ENCODE measurements around the gene EIF4E2. TPM values are rescaled to one million over a fixed set of nuclear protein-coding genes. Genes with fewer than 3 reads are reported as not detected.

Gene EIF4E2
- total and polyA plus RNA-seq, 10 donors = 29.3 to 61.1 (median 45.5) TPM

DNA sequence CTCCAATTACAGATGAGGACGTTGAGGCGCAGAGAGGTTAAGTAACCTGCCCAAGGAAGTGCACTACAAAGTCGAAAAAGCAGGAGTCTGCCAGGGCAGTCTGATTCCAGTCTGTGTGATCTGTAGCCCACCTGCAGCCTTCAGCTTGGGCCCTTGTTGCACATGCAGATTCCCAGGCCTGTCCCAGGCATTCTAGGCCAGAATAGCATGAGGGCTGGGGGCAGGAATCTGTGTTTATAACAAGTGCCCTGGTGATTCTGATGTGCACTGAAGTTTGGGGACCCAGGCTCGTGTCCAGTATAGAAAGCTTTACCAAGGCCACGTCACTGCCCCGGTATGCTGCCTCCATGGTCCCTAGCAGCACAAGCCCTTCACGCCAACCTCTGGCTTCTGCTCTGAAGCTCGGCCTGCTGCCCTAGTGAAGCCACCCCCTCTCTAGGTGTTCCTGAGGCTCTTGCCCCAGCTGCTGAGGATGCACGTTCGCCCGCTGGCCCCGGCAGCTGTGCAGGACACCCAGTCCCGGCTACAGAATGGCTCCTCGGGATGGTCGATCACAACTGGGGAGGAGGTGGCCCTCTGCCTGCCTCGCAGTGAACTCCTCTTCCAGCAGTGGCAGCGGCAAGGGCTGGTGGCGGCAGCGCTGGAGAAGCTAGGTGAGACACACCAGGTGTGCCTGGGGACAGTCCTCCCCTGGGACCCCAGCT, 6.4 kb upstream of the EIF4E2 start:
- intact Hi-C loops (cut with DNase I; ENCODE audit: low total_unique reads) = no loop called here
- peaks cover 0 to 39% (median 0%) of the 10 kb centered on the region in 6 donors for H3K36me3 ChIP-seq
- DNase-seq = peak; percentile 76
- H3K4me1 ChIP-seq = peaks cover under 1 to 59% (median 29%) of the 10 kb centered on the region in 6 donors
- H3K27me3 ChIP-seq (replicated peaks in 1 of 7) = peaks cover 0 to 11% (median 0%) of the 10 kb centered on the region in 7 donors
- peak in 1 of 3 donors; percentile 28 for TF ChIP-seq POLR2AphosphoS5 (IDR thresholded peaks at IDR 0.05)
- TF ChIP-seq, protein P1, sequence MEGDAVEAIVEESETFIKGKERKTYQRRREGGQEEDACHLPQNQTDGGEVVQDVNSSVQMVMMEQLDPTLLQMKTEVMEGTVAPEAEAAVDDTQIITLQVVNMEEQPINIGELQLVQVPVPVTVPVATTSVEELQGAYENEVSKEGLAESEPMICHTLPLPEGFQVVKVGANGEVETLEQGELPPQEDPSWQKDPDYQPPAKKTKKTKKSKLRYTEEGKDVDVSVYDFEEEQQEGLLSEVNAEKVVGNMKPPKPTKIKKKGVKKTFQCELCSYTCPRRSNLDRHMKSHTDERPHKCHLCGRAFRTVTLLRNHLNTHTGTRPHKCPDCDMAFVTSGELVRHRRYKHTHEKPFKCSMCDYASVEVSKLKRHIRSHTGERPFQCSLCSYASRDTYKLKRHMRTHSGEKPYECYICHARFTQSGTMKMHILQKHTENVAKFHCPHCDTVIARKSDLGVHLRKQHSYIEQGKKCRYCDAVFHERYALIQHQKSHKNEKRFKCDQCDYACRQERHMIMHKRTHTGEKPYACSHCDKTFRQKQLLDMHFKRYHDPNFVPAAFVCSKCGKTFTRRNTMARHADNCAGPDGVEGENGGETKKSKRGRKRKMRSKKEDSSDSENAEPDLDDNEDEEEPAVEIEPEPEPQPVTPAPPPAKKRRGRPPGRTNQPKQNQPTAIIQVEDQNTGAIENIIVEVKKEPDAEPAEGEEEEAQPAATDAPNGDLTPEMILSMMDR (IDR thresholded peaks at IDR 0.05 in 8 of 11, conservative IDR thresholded peaks at IDR 0.05 in 3 of 11) = no peak
- H3K27ac ChIP-seq = no peak overlapping the region
- 91 to 97% (median 94%) methylated on average over 10 to 19 of the region's 19 CpGs for WGBS, 5 donors
- H3K4me3 ChIP-seq = no peak overlapping the region
- peaks cover 0 to 4% (median 0%) of the 10 kb centered on the region in 8 donors for H3K9me3 ChIP-seq

DNA sequence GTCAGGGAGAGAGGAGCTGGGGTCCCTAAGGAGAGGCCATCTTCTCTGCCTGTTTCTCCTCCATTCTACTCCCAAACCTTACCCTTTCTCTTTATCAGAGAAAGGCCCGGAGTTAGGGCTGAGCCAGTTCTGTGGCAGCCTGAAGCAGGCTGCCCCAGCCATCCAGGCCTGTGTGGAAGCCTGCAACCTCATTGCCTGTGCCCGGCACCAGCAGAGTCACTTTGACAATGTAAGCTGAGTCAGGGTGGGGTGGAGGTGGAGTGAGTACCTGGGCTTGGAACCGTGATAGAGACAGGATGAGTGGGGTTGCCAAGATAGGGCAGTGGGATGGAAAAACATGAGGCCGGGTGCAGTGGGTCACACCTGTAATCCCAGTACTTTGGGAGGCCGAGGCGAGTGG, 5.8 kb upstream of the EIF4E2 start:
- Histone ChIP-seq H3K4me3 (no peak overlapping the region), H3K36me3 (peaks cover 0 to 39% (median 0%) of the 10 kb centered on the region in 6 donors), H3K27me3 (replicated peaks in 1 of 7) (peaks cover 0 to 5% (median 0%) of the 10 kb centered on the region in 7 donors), H3K9me3 (peaks cover 0 to 4% (median 0%) of the 10 kb centered on the region in 8 donors), H3K27ac (no peak overlapping the region), H3K4me1 (peaks cover 4 to 59% (median 35%) of the 10 kb centered on the region in 6 donors)
- TF ChIP-seq POLR2A (IDR thresholded peaks at IDR 0.05) (no peak), POLR2AphosphoS5 (IDR thresholded peaks at IDR 0.05) (no peak)
- TF ChIP-seq, protein P1 (IDR thresholded peaks at IDR 0.05 in 8 of 11, conservative IDR thresholded peaks at IDR 0.05 in 3 of 11) = no peak
- intact Hi-C loops (cut with DNase I; ENCODE audit: low total_unique reads) = no loop called here
- WGBS, 5 donors = 92 to 95% (median 93%) methylated on average over 6 of the region's 6 CpGs
- DNase-seq = no peak

DNA sequence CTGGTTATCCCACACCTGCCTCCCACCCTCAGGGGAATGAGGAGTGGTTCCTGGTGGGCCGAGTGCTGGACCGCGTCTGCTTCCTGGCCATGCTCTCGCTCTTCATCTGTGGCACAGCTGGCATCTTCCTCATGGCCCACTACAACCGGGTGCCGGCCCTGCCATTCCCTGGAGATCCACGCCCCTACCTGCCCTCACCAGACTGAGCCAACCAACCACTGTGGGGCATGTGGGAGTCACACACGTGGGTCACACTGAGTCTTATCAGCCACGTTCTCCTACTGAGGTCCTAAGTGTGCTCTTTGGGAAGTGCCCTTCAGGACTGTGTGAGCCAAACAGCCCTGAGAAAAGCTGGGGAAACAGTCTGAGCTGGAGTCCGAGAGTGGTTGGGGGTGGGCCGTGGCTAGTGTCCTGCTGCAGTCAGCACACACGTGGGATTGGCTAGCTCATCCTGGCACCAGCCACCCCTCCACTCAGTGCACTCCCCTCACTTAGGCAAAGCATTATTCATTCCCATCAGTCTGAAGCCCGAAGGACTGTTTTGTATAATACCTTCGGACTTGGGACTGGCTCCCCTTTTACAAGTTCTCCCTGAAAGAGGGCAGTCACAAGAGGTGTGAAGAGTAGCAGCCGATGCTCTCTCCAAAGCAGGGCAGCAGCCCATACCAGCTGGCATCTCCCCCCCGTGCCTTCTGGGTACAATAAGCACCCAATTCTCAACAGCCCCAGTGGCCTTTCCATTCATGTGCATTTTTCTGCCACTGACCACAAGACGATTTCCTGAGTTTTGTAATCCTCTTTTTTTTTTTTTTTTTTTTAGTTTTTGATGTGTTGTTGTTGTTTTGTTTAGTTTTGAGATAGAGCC, 4.7 kb upstream of the EIF4E2 start:
- intact Hi-C loops (cut with DNase I; ENCODE audit: low total_unique reads) = no loop called here
- TF ChIP-seq, protein P1 (IDR thresholded peaks at IDR 0.05 in 8 of 11, conservative IDR thresholded peaks at IDR 0.05 in 3 of 11) = no peak
- no peak for TF ChIP-seq POLR2AphosphoS5 (IDR thresholded peaks at IDR 0.05)
- peak; percentile 49 for DNase-seq

More for the DNA sequence above, 4.7 kb upstream of the EIF4E2 start:
- H3K9me3 ChIP-seq = peaks cover 0 to 4% (median 0%) of the 10 kb centered on the region in 8 donors
- H3K36me3 ChIP-seq = peaks cover 0 to 39% (median 0%) of the 10 kb centered on the region in 6 donors
- 64 to 92% (median 86%) methylated on average over 5 to 17 of the region's 17 CpGs for WGBS, 5 donors
- no peak overlapping the region for H3K27ac ChIP-seq
- H3K4me1 ChIP-seq = peaks cover 4 to 58% (median 36%) of the 10 kb centered on the region in 6 donors
- H3K4me3 ChIP-seq = no peak overlapping the region
- H3K27me3 ChIP-seq (replicated peaks in 1 of 7) = no peaks in the 10 kb centered on the region

Data from spleen (tissue), 11 donors.